KOPT-K1 (cell line): Measurements from ENCODE around the gene HLA-DRB1.
"Not testable (repeated sequence)": the region's sequence is repeated elsewhere in the genome, so short reads cannot be mapped to it uniquely, and the experiment has no call there.

Experiments
- H3K27ac ChIP-seq: fragments of 200-600 bp; sonication (generic); 2 replicates; pipeline ENCODE4 v1.5.1; 2016; ENCODE audit warnings: antibody characterized with exemption, mild to moderate bottlenecking, low read depth, low read length; ENCODE audit not compliant: poor library complexity, severe bottlenecking
- H3K36me3 ChIP-seq: fragments of 200-600 bp; sonication (generic); 2 replicates; pipeline ENCODE4 v1.5.1; 2017; ENCODE audit warnings: antibody characterized with exemption, mild to moderate bottlenecking, low read length, moderate library complexity; ENCODE audit not compliant: insufficient read depth
- H3K9me3 ChIP-seq: fragments of 200-600 bp; sonication (generic); 2 replicates; pipeline ENCODE4 v1.5.1; 2017; ENCODE audit warnings: antibody characterized with exemption, low read length, mild to moderate bottlenecking; ENCODE audit not compliant: insufficient read depth, poor library complexity, severe bottlenecking

The HLA-DRB1 gene

GRCh38 chr6:32590713-32591112 lies 1.1 kb upstream of the HLA-DRB1 start:
- H3K27ac ChIP-seq, H3K9me3 ChIP-seq, H3K36me3 ChIP-seq: not testable (repeated sequence)

GRCh38 chr6:32588156-32588555 lies 1.5 kb downstream of the HLA-DRB1 start:
- H3K36me3 ChIP-seq: no peaks in the 10 kb centered on the region
- H3K9me3 ChIP-seq: no peaks in the 10 kb centered on the region
- H3K27ac ChIP-seq: no peak overlapping the region

DNA sequence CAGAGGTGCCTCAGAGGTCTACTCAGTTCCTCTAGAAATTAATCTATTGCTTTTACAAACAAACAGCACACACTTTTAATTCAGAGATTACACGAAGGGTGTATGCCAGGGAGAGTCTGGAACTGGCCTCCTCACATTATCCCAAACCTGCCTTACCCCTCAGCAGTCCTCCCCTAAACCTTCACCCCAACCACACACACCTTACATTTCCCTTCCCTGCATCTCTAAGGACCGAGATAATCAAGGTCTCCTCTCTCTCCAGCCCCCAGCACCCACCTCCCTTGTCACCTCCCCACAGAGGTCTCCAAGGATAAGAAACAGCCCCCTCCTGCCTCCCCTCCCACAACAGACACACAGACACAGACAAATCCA lies 6.1 kb downstream of the HLA-DRB1 start:
- Histone ChIP-seq H3K36me3 (no peaks in the 10 kb centered on the region), H3K27ac (no peak overlapping the region), H3K9me3 (no peaks in the 10 kb centered on the region)

DNA sequence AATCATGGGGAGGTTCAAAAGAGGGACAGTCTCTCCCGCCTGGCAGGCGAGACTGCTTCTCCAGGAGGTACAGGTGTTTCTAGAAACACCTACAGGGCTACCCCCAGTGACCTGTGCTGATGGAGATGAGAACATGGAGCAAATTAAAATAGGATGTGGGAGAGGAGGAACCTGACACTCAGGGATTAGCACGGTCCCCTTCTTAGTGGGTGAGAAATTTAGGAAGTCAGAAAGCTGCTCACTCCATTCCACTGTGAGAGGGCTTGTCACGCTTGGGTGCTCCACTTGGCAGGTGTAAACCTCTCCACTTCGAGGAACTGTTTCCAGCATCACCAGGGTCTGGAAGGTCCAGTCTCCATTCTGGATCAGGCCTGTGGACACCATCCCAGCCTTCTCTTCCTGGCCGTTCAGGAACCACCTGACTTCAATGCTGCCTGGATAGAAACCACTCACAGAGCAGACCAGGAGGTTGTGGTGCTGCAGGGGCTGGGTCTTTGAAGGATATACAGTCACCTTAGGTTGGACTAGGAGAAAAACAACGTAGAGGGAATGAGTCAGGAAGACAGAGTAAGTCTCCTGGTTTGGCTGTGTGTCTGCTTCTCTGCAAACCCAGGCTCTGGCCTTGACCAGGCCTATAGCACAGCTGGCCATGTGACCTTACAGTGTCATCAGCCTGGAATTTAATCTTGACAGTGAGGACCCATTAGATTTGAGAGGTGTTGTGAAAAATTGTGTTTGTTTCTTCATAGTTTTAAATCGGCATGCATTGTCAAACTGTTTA lies 8.1 kb downstream of the HLA-DRB1 start:
- Histone ChIP-seq H3K9me3 (no peaks in the 10 kb centered on the region), H3K36me3 (no peaks in the 10 kb centered on the region), H3K27ac (no peak overlapping the region)

- no peak overlapping the region for H3K27ac ChIP-seq
- no peaks in the 10 kb centered on the region for H3K9me3 ChIP-seq
- H3K36me3 ChIP-seq: no peaks in the 10 kb centered on the region
Measured at GRCh38 chr6:32580593-32580992, 9.1 kb downstream of the HLA-DRB1 start.

DNA sequence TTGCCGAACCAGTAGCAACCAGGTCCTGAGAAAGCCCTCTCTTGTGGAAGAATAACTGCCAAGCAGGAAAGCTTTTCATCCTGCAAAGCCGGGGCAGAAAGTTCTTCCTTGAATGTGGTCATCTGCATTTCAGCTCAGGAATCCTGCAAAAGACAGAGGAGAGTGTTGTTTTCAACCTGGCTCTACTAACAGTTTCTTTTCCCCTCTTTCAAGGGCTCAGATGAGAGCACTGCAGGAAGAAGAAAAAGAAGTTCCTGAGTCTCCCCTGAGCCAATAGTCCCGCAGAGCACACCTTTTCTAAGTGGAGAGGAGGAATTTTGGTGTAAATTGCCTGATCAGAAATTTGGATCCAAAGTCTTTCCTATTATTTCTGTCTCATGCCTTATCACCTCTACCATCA lies 10.7 kb downstream of the HLA-DRB1 start:
- H3K36me3 ChIP-seq: no peaks in the 10 kb centered on the region
- H3K27ac ChIP-seq: no peak overlapping the region
- H3K9me3 ChIP-seq: no peaks in the 10 kb centered on the region

- not testable (repeated sequence) for H3K9me3 ChIP-seq, H3K36me3 ChIP-seq, H3K27ac ChIP-seq
Measured at GRCh38 chr6:32577493-32577892, 12.2 kb downstream of the HLA-DRB1 start.

DNA sequence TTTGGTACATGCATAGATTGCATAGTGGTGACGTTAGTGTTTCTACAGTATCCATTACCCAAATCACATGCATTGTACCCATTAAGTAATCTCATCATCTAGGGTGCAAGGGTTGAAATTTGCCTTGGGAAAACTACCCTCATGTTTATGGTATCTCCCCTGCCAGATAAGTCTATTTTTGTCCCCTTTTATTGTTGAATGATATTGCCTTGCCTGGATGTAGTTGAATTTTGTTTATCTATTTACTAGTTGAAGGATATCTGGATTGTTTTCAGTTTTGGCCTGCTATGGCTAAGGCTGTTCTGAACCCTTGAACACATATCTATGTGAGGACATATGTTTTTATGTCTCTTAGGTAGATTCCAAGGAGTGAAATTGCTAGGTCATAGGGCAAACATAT lies 13.4 kb downstream of the HLA-DRB1 start:
- Histone ChIP-seq H3K27ac (no peak overlapping the region), H3K9me3 (no peaks in the 10 kb centered on the region)

DNA sequence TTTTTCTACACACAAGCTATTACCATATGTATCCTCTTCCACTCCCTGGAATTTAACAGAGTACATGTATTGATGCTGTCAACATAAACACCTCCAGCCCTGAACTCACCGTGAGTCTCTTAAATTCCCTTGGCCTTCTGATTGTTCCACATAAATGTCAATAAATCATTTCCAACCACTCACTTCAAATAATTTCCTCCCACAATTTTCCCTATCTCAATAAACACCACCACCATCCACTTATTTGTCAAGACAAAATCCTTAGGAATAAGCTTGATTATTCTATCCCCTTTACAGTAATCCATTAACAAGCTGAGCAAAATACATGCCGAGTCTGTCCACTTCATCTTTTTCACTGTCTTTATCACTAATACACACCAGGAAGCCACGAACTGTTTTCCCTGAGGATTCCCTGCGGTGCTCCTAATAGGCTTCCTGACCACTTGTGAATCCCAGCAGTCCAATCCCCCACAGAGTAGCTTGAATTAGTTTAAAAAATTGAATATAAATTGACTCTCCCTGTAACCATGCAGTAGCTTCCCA lies 19.2 kb downstream of the HLA-DRB1 start:
- no peaks in the 10 kb centered on the region for H3K36me3 ChIP-seq
- no peaks in the 10 kb centered on the region for H3K9me3 ChIP-seq
- H3K27ac ChIP-seq: no peak overlapping the region

More for the DNA sequence above, 13.4 kb downstream of the HLA-DRB1 start:
- no peaks in the 10 kb centered on the region for H3K36me3 ChIP-seq

GRCh38 chr6:32568561-32568960 lies 21.1 kb downstream of the HLA-DRB1 start:
- Histone ChIP-seq H3K36me3 (no peaks in the 10 kb centered on the region), H3K27ac (no peak overlapping the region), H3K9me3 (no peaks in the 10 kb centered on the region)

DNA sequence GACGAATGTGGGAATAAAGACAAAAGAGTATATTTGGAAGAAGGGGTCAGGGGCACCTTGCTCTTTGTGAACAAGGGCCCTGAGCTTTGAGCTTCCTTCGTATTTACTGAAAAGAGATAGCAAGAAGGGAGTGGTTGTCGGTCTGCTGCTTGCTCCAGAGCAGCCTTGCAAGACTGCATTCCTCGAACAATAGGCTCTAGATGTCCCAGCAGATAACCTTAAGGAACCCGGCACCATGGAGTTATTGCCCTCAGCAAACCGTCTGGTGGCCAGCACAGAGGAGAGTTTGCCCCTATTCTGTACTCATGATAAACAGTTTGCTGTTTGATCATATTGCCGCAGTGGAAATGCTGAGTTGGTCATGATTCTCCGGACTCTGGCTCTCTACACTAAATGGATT lies 22.7 kb downstream of the HLA-DRB1 start:
- Histone ChIP-seq H3K27ac (no peak overlapping the region), H3K36me3 (no peaks in the 10 kb centered on the region), H3K9me3 (no peaks in the 10 kb centered on the region)

DNA sequence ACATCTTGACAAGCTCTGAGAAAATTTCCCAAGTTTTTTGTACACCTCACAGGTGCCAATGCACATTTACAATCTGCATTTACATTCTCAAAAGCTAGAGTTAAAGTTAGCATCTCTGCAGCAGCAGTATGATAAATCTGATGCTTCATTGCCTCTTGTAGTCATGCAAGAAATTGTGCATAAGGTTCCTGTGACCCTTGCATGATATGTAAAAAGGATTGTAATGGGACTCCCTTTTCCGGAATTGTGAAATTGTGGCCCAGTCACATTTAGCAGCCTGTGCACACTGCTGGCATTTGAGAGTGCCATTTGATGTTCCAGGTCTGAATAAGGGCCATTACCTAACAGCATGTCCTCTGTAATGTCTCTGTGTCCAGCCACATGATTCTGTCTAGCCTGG lies 24.1 kb downstream of the HLA-DRB1 start:
- H3K27ac ChIP-seq: no peak overlapping the region

DNA sequence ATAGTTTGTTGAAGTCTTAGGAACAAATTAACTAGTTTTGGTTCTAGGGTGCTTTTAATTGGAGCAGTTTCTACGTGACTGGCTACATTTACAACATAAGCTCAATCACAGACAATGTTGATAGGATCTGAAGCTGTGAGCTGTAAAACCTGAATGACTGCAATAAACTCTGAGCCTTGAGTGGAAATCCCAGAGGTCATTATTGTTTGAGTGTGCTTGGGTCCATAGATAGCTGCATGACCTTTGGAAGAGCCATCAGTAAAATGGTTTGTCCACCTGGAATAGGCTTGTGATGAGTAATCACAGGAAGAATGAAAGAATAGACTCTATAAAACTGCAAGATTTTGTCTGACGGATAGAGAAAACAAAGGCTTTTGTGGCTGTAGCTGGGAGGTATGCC lies 26.7 kb downstream of the HLA-DRB1 start:
- Histone ChIP-seq H3K9me3 (no peaks in the 10 kb centered on the region), H3K36me3 (no peaks in the 10 kb centered on the region), H3K27ac (no peak overlapping the region)

More for the DNA sequence above, 24.1 kb downstream of the HLA-DRB1 start:
- no peaks in the 10 kb centered on the region for H3K9me3 ChIP-seq
- H3K36me3 ChIP-seq: no peaks in the 10 kb centered on the region

DNA sequence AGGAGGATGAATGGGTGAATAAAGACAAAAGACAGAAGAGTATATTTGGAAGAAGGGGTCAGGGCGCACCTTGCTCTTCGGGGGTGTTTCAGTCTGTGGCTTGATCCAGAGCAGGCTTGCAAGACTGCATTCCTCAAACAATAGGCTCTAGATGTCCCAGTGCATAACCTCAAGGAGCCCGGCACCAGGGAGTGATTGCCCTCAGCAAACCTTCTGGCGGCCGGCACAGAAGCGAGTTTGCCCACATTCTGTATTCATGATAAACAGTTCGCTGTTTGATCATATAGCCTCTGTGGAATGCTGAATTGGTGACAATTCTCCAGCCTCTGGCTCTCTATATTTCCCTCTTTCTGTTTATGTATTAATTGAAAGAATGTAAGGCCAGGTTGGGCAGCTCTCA lies 29.9 kb downstream of the HLA-DRB1 start:
- no peak overlapping the region for H3K27ac ChIP-seq
- H3K36me3 ChIP-seq: no peaks in the 10 kb centered on the region
- H3K9me3 ChIP-seq: no peaks in the 10 kb centered on the region

GRCh38 chr6:32558426-32559057 lies 31.1 kb downstream of the HLA-DRB1 start:
- H3K9me3 ChIP-seq: no peaks in the 10 kb centered on the region

More at GRCh38 chr6:32558426-32559057, 31.1 kb downstream of the HLA-DRB1 start:
- Histone ChIP-seq H3K27ac (no peak overlapping the region), H3K36me3 (no peaks in the 10 kb centered on the region)
